ENCODE data around the gene WDR86. TPM values are rescaled to one million over a fixed set of nuclear protein-coding genes. Genes with fewer than 3 reads are reported as not detected.

The WDR86 gene
- total and polyA plus RNA-seq, 2 of the 8 experiments (the other 6 are each of a cell fraction or from before 2014, with no cell fraction given), result 12.7 to 15.8 TPM

DNA sequence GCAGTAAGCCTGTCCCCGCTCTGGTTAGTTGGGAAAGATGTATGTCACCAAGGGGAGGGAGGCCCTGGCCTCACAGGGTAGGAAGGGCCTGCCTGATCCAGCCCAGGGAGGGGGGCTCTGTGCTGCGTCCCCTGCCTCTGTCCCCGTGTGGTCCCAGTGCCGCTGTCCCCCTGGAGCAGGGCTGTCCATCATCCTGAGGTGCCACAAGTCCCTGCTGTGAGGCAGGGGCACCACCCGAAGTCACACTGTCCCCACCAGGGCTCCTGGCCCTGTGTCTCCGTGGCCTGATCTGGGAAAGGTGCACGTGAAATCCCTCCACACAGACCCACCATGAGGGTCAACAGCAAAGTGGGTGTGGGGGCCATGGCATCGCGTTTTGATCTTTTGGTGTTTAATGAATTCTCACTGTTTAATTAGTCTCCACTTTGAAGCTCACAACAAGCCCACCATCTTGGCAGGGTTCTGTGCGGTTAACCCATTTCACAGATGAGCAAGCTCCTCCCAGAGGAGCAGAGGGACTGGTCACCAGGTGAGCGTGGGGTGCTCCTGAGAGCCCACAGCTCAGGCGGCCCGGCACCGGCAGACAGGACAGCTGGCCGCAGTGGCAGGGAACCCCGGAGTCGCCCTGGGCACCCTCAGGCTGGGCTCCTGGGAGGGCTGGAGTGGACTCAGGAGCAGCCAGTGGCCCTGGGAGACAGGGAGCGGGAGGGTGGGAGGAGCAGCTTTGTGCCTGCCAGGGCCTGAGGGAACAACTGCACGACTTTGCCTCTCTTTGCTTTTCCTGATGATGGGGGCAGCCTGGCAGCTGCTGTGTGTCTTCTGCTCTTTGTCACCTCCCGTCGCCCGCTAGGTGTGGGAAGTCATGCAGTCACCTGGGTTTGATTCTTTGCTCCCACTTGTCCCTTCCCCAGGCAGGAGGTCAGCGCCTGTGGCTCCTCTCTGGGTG lies 42.1 kb upstream of the WDR86 start (continued):
- TF ChIP-seq KDM1A (IDR thresholded peaks at IDR 0.05; ENCODE audit: borderline replicate concordance, low read length) (no peak), SP2 (IDR thresholded peaks at IDR 0.05; ENCODE audit: low read length) (no peak), SP1 (IDR thresholded peaks at IDR 0.05; ENCODE audit: low read depth, low read length) (no peak), NRF1 (IDR thresholded peaks at IDR 0.05; ENCODE audit: low read depth, low read length) (no peak), JUN (IDR thresholded peaks at IDR 0.05; ENCODE audit: low read depth, low read length) (no peak), BRCA1 (IDR thresholded peaks at IDR 0.05; ENCODE audit: low read depth, low read length) (no peak), BCL11A (IDR thresholded peaks at IDR 0.05; ENCODE audit: low read depth in 2 of 2, low read length in 2 of 2) (no peak)
